Astrocyte (in vitro differentiated cells and primary cell): ENCODE data around the gene PHYHD1.

Source experiments
- CTCF ChIP-seq: IDR thresholded peaks from 2 replicates; pipeline ENCODE4 v1.5.1; 2011; ENCODE audit warnings: low read depth, mild to moderate bottlenecking, inconsistent platforms, low read length, moderate library complexity; ENCODE audit not compliant: insufficient read depth
- EZH2 ChIP-seq: IDR thresholded peaks from 2 replicates; pipeline ENCODE4 v1.6.1; 2012; ENCODE audit warnings: mild to moderate bottlenecking, low read length, inconsistent platforms; ENCODE audit not compliant: insufficient read depth

- TF ChIP-seq CTCF (no peak), EZH2 (no peak)
These were observed 2.7 kb downstream of the PHYHD1 start for GRCh38 chr9:128923493-128923883.
